BLaER1 (cell line): ENCODE data around the gene MMP28.

Experiments used
- H3K27ac ChIP-seq: shearing (Covaris generic); formaldehyde crosslinking; 2 replicates; pipeline ENCODE4 v1.8.1; 2022
- H3K27me3 ChIP-seq: shearing (Covaris generic); formaldehyde crosslinking; 2 replicates; pipeline ENCODE4 v1.8.1; 2022
- H3K36me3 ChIP-seq: shearing (Covaris generic); formaldehyde crosslinking; 2 replicates; pipeline ENCODE4 v1.8.1; 2022
- H3K4me1 ChIP-seq: shearing (Covaris generic); formaldehyde crosslinking; 2 replicates; pipeline ENCODE4 v1.8.1; 2022
- H3K4me2 ChIP-seq: shearing (Covaris generic); formaldehyde crosslinking; 2 replicates; pipeline ENCODE4 v1.8.1; 2022
- H3K4me3 ChIP-seq: shearing (Covaris generic); formaldehyde crosslinking; 2 replicates; pipeline ENCODE4 v1.8.1; 2022
- H3K9ac ChIP-seq: shearing (Covaris generic); formaldehyde crosslinking; 2 replicates; pipeline ENCODE4 v1.8.1; 2022
- H3K9me3 ChIP-seq: shearing (Covaris generic); formaldehyde crosslinking; 2 replicates; pipeline ENCODE4 v1.8.1; 2022
- H4K20me1 ChIP-seq: shearing (Covaris generic); formaldehyde crosslinking; 2 replicates; pipeline ENCODE4 v1.8.1; 2022
- Cebpa-rat ChIP-seq: shearing (Covaris generic); IDR thresholded peaks from 2 replicates; pipeline ENCODE4 v1.8.1; 2022

Gene MMP28

DNA sequence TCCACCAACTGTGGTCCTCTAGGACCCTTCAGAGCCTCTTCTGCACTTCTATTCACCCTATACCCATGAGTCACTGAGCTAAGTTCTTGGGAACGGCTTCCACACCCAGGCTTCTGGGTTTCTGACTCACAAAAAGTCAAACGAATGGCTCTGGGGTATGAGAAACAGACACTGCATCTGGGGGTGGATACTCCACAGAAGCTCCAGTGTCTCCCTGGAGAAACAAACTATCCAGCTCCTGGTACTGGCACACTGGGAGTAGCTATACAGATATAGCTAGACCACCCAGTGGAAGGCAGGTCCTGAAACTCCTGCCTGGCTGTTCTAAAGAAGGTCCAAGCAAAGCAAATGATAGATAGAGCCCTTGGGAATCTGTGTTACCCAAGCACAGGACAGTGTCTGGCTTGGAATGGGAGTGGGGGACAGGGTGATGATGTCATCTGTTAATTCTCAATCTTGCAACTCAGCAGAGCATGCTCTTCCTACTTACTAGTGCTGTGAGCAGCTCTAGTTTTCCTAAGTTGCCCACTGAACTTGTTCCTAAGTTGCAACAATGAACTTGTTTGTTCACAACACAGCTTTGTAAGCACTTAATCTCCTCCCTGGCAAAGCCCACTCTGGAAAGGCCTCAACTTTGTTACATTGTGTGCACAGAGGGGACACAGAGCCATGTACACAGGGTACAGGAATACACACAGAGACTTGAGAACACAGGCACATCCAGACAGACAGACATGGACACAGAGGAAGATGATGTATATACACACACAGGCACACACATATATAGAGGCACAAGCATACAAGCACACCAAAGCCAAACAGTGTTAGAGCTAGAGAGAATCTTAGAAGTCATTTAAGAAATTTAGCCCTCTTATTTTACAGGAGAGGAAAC, 6.7 kb downstream of the MMP28 start:
- Histone ChIP-seq H3K9me3 (no peaks in the 10 kb centered on the region), H3K9ac (no peak overlapping the region), H4K20me1 (no peaks in the 10 kb centered on the region), H3K4me1 (no peaks in the 10 kb centered on the region), H3K4me2 (no peak overlapping the region), H3K27me3 (peaks cover 8% of the 10 kb centered on the region), H3K36me3 (no peaks in the 10 kb centered on the region), H3K27ac (no peak overlapping the region), H3K4me3 (no peak overlapping the region)
- TF ChIP-seq Cebpa-rat: no peak

- Histone ChIP-seq H3K9me3 (no peaks in the 10 kb centered on the region), H3K4me2 (no peak overlapping the region), H3K4me3 (no peak overlapping the region), H3K36me3 (no peaks in the 10 kb centered on the region), H3K27me3 (no peaks in the 10 kb centered on the region), H3K27ac (no peak overlapping the region), H3K9ac (no peak overlapping the region), H3K4me1 (no peaks in the 10 kb centered on the region), H4K20me1 (no peaks in the 10 kb centered on the region)
- no peak for TF ChIP-seq Cebpa-rat
Observed at GRCh38 chr17:35786941-35787432, 8.5 kb downstream of the MMP28 start.

- Histone ChIP-seq H3K4me1 (no peaks in the 10 kb centered on the region), H3K27ac (no peak overlapping the region)
- TF ChIP-seq Cebpa-rat: no peak
Observed at GRCh38 chr17:35784895-35785294, 10.5 kb downstream of the MMP28 start.

DNA sequence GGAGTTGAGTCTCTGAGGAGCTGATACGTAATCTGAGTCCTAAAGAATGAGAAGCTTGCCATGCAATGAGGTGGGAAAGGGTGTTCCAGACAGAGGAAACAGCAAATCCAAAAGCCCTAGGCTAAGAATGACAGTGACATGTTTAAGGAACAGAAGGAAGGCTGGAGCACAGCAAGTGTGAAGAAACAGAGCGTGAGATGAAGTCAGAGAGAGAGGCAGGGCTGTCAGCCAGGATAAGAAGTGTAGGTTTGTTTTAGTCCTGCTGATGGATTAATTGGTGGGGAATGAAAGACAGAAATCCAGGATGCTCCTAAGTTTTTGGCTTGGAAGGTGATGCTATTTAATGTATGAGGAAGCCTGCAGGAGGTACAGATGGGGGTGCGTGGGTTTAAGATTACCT, 14.5 kb downstream of the MMP28 start:
- TF ChIP-seq Cebpa-rat: no peak
- no peaks in the 10 kb centered on the region for H3K27me3 ChIP-seq
- H3K36me3 ChIP-seq: no peaks in the 10 kb centered on the region
- H3K9ac ChIP-seq: no peak overlapping the region
- H3K9me3 ChIP-seq: no peaks in the 10 kb centered on the region
- no peak overlapping the region for H3K4me3 ChIP-seq
- H3K27ac ChIP-seq: no peak overlapping the region
- no peaks in the 10 kb centered on the region for H4K20me1 ChIP-seq
- no peak overlapping the region for H3K4me2 ChIP-seq
- H3K4me1 ChIP-seq: no peaks in the 10 kb centered on the region

More at GRCh38 chr17:35784895-35785294, 10.5 kb downstream of the MMP28 start:
- H3K9ac ChIP-seq: no peak overlapping the region
- H3K9me3 ChIP-seq: no peaks in the 10 kb centered on the region
- H3K36me3 ChIP-seq: no peaks in the 10 kb centered on the region
- H3K4me3 ChIP-seq: no peak overlapping the region
- H3K27me3 ChIP-seq: no peaks in the 10 kb centered on the region
- H3K4me2 ChIP-seq: no peak overlapping the region
- no peaks in the 10 kb centered on the region for H4K20me1 ChIP-seq

DNA sequence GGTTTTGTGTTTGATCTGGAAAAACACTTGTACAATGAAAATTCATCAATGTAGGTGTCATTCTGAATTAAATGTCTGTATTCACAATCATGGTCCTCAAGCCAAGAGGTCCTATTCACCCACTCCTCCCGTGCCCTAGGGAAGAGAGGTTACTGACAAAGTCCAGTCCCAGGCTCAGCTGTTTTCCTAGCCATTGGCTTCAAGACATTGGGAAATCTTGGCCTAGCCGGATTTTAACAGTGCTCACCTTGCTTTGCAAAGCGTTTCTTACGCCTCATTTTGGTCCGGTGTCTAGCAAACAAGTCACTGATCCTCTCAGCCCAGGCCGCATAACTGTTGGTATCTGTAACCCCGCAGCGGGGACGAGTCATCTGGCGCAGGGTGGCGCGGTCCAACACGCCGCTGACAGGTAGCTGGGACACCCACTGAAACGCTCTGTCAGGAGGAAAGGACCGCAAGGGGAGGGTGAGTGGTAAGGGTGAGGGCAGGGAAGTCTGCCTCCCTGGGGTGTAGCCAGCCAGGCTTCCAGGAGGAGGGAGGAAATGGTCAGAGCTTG, 16.7 kb downstream of the MMP28 start:
- peaks cover 21% of the 10 kb centered on the region for H3K4me1 ChIP-seq
- no peak overlapping the region for H3K4me2 ChIP-seq
- H4K20me1 ChIP-seq: no peaks in the 10 kb centered on the region
- no peaks in the 10 kb centered on the region for H3K36me3 ChIP-seq
- no peak for TF ChIP-seq Cebpa-rat
- no peak overlapping the region for H3K4me3 ChIP-seq
- no peaks in the 10 kb centered on the region for H3K9me3 ChIP-seq
- no peak overlapping the region for H3K9ac ChIP-seq
- H3K27ac ChIP-seq: no peak overlapping the region
- H3K27me3 ChIP-seq: no peaks in the 10 kb centered on the region

DNA sequence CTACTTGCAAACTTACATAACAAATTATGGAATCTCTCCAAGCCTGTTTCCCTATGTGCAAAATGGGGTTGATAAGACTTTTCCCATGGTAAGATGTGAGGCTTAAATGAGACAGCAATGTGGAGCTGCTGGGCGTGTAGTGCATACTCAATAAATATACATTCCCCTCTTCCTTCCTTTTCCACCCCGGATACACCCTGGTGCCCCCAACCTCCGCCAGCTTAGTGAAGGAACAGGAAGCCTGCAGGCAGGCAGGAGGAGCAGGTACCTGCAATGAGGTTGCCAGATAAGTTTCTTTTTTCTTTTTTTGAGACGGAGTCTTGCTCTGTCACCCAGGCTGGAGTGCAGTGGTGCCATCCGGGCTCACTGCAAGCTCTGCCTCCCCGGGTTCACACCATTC, 19.9 kb downstream of the MMP28 start:
- H3K36me3 ChIP-seq: no peaks in the 10 kb centered on the region
- H3K4me3 ChIP-seq: no peak overlapping the region
- H3K27me3 ChIP-seq: no peaks in the 10 kb centered on the region
- no peaks in the 10 kb centered on the region for H3K9me3 ChIP-seq
- no peaks in the 10 kb centered on the region for H4K20me1 ChIP-seq
- peak overlapping the region; percentile 85 for H3K4me2 ChIP-seq
- no peak overlapping the region for H3K9ac ChIP-seq
- no peak overlapping the region; the same call in 1 of the 2 replicates for H3K27ac ChIP-seq
- peaks cover 43% of the 10 kb centered on the region for H3K4me1 ChIP-seq
- no peak for TF ChIP-seq Cebpa-rat

GRCh38 chr17:35775039-35775438, 20.4 kb downstream of the MMP28 start:
- H3K27me3 ChIP-seq: no peaks in the 10 kb centered on the region
- H4K20me1 ChIP-seq: no peaks in the 10 kb centered on the region

DNA sequence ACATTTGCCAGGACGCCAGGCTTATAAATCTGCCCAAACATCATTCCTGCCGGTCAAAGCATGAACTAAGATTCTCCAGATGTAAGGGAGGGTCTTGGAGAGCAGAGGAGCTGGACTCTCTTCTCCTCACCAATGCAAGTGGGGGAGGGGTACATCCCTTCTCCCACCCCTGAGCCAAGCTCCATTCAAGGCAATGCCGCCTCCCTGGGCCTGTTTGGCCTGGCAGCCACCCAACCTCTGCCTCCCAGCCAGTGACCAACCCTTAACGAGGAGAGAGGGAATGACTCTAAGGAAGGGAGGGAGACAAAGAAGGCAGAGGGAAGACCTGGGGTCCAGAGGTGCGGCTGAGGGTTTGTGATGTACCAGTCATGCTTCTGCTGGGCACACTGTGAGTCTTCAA, 20.9 kb downstream of the MMP28 start:
- Histone ChIP-seq H3K27me3 (no peaks in the 10 kb centered on the region), H3K4me2 (peak overlapping the region; percentile 85), H3K27ac (peak overlapping the region; percentile 86)

More at GRCh38 chr17:35775039-35775438, 20.4 kb downstream of the MMP28 start:
- Histone ChIP-seq H3K9me3 (no peaks in the 10 kb centered on the region), H3K9ac (no peak overlapping the region), H3K4me2 (peak overlapping the region; percentile 85), H3K36me3 (no peaks in the 10 kb centered on the region), H3K4me3 (no peak overlapping the region), H3K27ac (peak overlapping the region; percentile 86; the same call in 1 of the 2 replicates), H3K4me1 (peaks cover 43% of the 10 kb centered on the region)
- TF ChIP-seq Cebpa-rat: no peak

DNA sequence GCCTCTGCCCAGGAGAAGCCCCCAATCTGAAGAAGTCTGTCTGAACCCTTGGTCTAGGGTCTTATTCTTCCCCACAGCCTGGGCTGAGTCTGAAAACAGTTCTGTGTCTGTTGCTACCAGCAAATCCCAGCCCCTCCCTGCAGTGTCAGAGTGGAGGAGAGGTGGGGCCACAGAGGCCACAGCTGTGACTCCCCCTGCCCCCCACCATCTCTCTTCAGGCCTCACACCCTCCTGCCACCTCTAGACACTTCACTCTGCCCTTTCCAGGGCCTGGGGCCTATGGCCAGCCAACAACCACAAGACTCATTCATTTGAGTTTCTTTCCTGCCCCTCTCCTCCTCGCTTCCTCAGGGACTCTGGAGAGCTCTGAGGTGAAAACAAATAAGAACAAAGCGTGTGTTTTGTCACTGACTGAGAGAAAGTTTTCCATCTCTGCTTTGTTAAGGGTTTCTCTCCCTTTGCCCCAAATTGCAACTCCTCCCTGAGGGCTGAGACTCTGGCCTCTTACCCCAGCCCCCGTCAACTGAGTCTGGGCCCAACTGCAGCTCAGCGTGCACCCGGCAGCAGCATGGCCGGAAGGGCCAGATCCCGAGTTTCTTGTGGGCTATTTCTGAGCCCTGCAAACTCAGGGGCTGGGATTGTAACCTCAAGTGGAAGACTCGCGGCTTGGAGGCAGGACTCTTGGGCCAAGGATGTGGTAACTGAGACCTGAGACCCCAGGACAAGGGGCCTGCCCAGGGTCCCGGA, 21.6 kb downstream of the MMP28 start:
- Histone ChIP-seq H3K9me3 (no peaks in the 10 kb centered on the region), H3K4me1 (peaks cover 43% of the 10 kb centered on the region), H3K27me3 (no peaks in the 10 kb centered on the region), H3K4me2 (peak overlapping the region; percentile 85), H3K9ac (peak overlapping the region; percentile 71), H3K27ac (peak overlapping the region; percentile 86), H3K36me3 (no peaks in the 10 kb centered on the region), H3K4me3 (peak overlapping the region; percentile 32; the same call in 1 of the 2 replicates), H4K20me1 (no peaks in the 10 kb centered on the region)
- no peak for TF ChIP-seq Cebpa-rat

More for the DNA sequence above, 20.9 kb downstream of the MMP28 start:
- Histone ChIP-seq H3K4me1 (peaks cover 43% of the 10 kb centered on the region), H4K20me1 (no peaks in the 10 kb centered on the region), H3K36me3 (no peaks in the 10 kb centered on the region), H3K9me3 (no peaks in the 10 kb centered on the region), H3K4me3 (0 out of 2 replicates have a peak overlapping the region, but pooled peaks have one; percentile 15), H3K9ac (peak overlapping the region; percentile 71)
- no peak for TF ChIP-seq Cebpa-rat
